AG20443 (cell line): ENCODE results near the gene LMCD1.
A peak's percentile ranks its signal among the peaks of the same experiment; 100 is the strongest.

Experiments
- DNase-seq: peaks from one replicate; pipeline ENCODE4 v3.0.0; 2012; ENCODE audit warnings: low spot score, mixed read lengths

Gene LMCD1

GRCh38 chr3:8501371-8502131 lies at the start of gene LMCD1:
TSS of gene LMCD1 (plus strand) at chr3:8501823. CDS start at chr3:8501939, 116 bp downstream.
- peak; percentile 96 for DNase-seq

GRCh38 chr3:8452112-8452511 lies 49.5 kb upstream of the LMCD1 start:
- DNase-seq: no peak

- no peak for DNase-seq
Observed at GRCh38 chr3:8453153-8453552, 48.5 kb upstream of the LMCD1 start.

- no peak for DNase-seq
Observed at GRCh38 chr3:8455526-8456411, 45.9 kb upstream of the LMCD1 start.

- DNase-seq: no peak
Observed at GRCh38 chr3:8456412-8456811, 45.2 kb upstream of the LMCD1 start.

DNA sequence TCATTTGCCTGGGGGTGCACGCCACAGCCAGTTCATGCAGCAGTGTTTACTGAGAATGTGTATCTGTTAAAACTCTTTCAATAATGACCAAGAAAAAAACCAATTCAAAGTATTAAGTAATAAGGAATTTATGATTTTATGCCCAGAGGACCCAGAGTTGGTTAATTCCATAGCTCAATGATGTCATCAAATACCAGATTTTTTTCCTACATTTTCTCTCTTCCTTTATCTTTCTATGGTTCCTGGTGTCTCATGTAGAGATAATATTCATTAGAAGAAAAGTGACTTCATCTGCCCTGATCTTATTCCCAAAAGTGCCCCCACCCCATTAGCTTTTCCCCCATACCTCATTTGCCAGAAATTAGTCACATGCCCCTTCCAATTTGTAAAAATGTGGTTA lies 44.6 kb upstream of the LMCD1 start:
- DNase-seq: peak; percentile 40

DNA sequence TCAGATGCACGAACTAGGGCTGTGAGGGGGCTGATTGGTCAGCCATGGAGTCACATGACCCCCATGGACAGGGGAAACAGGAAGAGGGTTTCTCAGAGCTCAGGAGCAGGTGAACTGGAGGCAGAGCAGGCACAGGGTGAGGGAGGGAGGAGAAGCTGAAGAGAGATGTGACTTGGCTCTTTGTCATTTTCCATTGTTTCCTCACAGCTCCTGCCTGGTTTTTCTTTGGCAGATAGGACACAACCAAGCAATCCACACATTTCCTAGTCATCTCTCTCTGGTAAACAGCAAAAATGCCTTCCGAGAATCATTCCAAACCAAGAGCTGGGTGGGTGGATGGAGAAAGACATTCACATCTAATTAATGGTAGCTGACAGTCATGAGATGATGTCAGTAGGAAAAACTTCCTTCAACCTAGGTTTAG lies 43.4 kb upstream of the LMCD1 start:
- DNase-seq: peak; percentile 79

- DNase-seq: peak; percentile 87
Observed at GRCh38 chr3:8458711-8459110, 42.9 kb upstream of the LMCD1 start.

DNA sequence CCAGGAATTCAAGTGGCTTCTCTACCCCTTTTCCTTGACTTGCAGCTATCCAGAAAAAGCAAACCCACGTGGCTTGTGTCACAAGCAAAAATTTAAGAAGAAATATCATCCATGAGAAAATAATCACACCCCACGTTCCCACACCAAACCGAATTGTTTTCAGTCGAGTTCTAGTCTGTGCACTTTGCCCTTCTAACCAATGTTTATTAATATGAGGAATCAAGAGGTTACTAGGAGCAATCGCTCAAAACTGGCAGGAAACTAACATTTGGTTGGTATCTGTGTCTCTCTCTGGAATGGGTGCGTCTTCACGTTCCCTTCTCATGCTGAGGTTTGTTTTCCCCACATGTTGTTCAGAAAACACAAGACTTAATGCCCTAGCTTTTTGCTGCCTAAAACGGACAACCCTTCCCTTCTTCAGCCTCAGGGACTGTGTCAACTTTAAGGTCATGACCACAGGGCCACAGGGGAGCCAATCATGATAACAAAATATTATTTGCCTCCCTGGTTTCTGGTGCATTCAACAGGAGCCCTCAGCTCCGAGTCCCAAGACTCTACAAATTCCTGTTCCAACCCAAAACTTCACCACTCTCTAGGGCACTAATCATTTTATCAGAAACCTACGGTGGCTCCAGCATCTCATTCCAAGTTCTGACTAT lies 41.4 kb upstream of the LMCD1 start:
- no peak for DNase-seq

- DNase-seq: peak; percentile 68
Observed at GRCh38 chr3:8460815-8461456, 40.7 kb upstream of the LMCD1 start.

- no peak for DNase-seq
Observed at GRCh38 chr3:8464668-8465067, 37.0 kb upstream of the LMCD1 start.

GRCh38 chr3:8466526-8466925 lies 35.1 kb upstream of the LMCD1 start:
- DNase-seq: no peak

DNA sequence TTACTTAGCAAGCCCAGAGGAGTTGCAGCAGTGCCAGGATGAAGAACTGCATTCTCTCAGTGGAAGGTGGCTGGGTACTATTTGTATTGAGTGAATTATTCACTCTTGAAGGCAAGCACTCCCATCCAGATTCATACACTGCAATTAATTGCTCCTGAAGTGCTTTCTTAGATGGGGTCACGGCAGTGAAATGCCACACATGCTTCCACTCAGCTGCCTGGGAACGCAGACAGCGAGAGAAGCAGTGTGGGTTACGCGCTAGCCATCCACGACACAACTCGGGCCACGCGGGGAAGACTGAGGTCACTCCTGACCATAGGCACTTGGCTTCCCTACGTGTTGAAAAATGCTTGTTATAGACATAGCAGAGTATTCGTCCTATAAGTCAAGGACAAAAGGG lies 30.8 kb upstream of the LMCD1 start:
- DNase-seq: peak; percentile 21

DNA sequence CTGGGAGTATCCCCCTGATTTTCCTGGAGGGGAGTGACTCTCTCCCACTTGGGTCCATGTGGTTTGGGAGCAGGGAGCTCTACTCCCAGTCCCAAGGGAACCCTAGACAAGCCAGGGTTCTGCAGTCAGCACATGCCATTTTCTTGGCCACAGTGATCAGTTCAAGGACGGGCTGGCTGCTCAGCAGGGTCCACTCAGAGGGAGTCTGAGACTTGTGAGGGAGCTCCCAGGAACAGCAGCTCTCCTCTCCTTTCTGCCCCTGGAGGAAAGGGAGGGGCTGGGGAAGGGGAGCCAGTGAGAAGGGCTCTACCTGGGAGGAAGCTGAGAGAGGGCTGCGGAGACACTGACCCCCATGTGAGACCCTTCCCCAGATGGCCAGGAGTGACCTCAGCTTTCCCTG lies 29.1 kb upstream of the LMCD1 start:
- no peak for DNase-seq

- no peak for DNase-seq
Observed at GRCh38 chr3:8473029-8473428, 28.6 kb upstream of the LMCD1 start.

DNA sequence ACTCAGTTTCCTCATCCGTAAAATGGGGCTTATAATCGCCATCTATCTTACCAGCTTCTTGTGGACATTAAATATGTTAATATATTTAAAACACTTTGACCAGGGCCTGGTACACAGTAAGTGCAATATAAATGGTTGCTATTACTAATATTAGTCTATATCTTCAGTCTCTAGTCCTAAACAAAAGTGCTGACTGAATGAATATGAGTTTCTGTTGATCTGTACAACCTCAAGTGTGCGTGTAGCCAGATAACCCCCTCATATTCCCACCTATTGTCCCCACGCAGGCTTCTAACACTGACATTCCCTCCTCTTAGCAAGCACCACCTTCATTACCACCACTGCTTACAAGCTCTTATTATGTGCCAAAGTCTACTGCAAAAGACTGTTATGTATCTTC lies 27.6 kb upstream of the LMCD1 start:
- DNase-seq: no peak

GRCh38 chr3:8474991-8475390 lies 26.6 kb upstream of the LMCD1 start:
- no peak for DNase-seq

DNA sequence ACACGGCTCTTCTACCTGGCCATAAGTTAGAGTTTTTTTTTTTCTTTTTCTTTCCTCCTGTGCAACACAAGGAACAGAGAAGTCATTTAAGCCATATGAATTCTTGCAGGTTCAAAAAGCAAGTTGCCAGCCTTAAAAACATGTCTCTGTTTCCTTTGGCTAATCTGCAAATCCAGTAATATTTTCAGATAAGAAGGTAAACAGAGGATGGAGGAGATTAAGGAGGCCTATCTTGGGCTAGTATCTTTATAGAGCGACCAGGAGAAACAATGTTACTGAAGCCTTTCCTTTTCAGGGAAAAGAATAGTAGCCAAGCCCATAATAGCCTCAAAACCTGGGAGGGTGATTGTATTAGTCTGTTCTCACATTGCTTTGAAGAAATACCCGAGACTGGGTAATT lies 20.9 kb upstream of the LMCD1 start:
- no peak for DNase-seq

GRCh38 chr3:8481380-8481779 lies 20.2 kb upstream of the LMCD1 start:
- no peak for DNase-seq

GRCh38 chr3:8482263-8482662 lies 19.4 kb upstream of the LMCD1 start:
- DNase-seq: no peak

- peak; percentile 95 for DNase-seq
Observed at GRCh38 chr3:8482960-8483665, 18.5 kb upstream of the LMCD1 start.
